HCT116 (cell line): Measurements from ENCODE around the gene CPT1B. TPM values are rescaled to one million over a fixed set of nuclear protein-coding genes. Genes with fewer than 3 reads are reported as not detected.

Source experiments
- ATAC-seq: fragments of 200-7000 bp; cut with Tn5 transposase; 2 replicates; pipeline ENCODE4 v1.9.1; 2020; ENCODE audit warnings: mild to moderate bottlenecking, moderate library complexity
- BruUV-seq: library from RNA; stranded (reverse); fragments of 400-500 nt; replicated peaks from 2 replicates; lab custom pipeline; 2021; lab: Mats Ljungman, UMichigan
- CTCF ChIA-PET: fragments of 300-600 bp; sonication (Branson Sonifier 250); formaldehyde crosslinking; loops from one replicate; lab custom pipeline; 2021; ENCODE audit warnings: antibody characterized with exemption; lab: Charles Lee
- POLR2A ChIA-PET: fragments of 300-600, 350-600 bp; sonication (Branson Sonifier 250); formaldehyde crosslinking; loops from one replicate; lab custom pipeline; 2021; ENCODE audit warnings: antibody characterized with exemption; lab: Charles Lee
- RAD21 ChIA-PET, 2 experiments: fragments of 300-600 bp; sonication (Branson Sonifier 250); formaldehyde crosslinking; loops; one replicate each; lab custom pipeline; 2023; ENCODE audit warnings: low total read pairs in 2 of 2; ENCODE audit not compliant: uncharacterized antibody in 2 of 2, unreplicated experiment in 2 of 2, low non-redundant PET in 1 of 2; lab: Charles Lee
- DNase-seq: peaks from one replicate; pipeline ENCODE4 v3.0.0-alpha.2; 2010; ENCODE audit warnings: low read depth, low spot score
- H2AFZ ChIP-seq: fragments of 200-600 bp; shearing (Covaris generic), sonication (generic); 2 replicates; pipeline ENCODE4 v1.6.1; 2017; ENCODE audit warnings: low read depth, mixed run types, mixed read lengths, antibody characterized with exemption, low read length; ENCODE audit not compliant: poor library complexity, severe bottlenecking
- H3K27ac ChIP-seq: 2 replicates; pipeline ENCODE4 v1.5.1; 2012; ENCODE audit warnings: low read depth, low read length
- H3K27me3 ChIP-seq: fragments of 200-600 bp; sonication (generic); 2 replicates; pipeline ENCODE4 v1.6.1; 2016; ENCODE audit warnings: mixed run types, low read length, mixed read lengths; ENCODE audit not compliant: insufficient read depth
- H3K36me3 ChIP-seq, 2 experiments: fragments of 200-500 bp in 1 of 2; fragments of 200-600 bp in 1 of 2; sonication (Bioruptor generic) in 1 of 2; sonication (generic) in 1 of 2; 2 replicates each; pipeline versions ENCODE4 v1.5.1 to v1.6.1; 2014 to 2016; ENCODE audit warnings: low read length in 2 of 2, inconsistent platforms in 1 of 2, mixed read lengths in 1 of 2, mixed run types in 1 of 2; ENCODE audit not compliant: insufficient read depth in 2 of 2, control insufficient read depth in 1 of 2
- H3K4me1 ChIP-seq, 2 experiments: fragments of 200-600 bp in 1 of 2; sonication (generic) in 1 of 2; 2 replicates each; pipeline versions ENCODE4 v1.5.1 to v1.6.1; 2012 to 2017; ENCODE audit warnings: low read length in 2 of 2, inconsistent platforms in 1 of 2, mild to moderate bottlenecking in 1 of 2, mixed read lengths in 1 of 2, mixed run types in 1 of 2, moderate library complexity in 1 of 2; ENCODE audit not compliant: insufficient read depth in 2 of 2, control insufficient read depth in 1 of 2
- H3K4me2 ChIP-seq: fragments of 200-600 bp; sonication (generic); 2 replicates; pipeline ENCODE4 v1.6.1; 2017; ENCODE audit warnings: mixed run types, low read length, mixed read lengths
- H3K4me3 ChIP-seq, 2 experiments: fragments of 200-600 bp in 1 of 2; sonication (generic) in 1 of 2; replicated peaks in 1 of 2; 2 replicates each; pipeline ENCODE4 v1.5.1; 2011 to 2016; ENCODE audit warnings: low read length in 2 of 2, control low read depth in 1 of 2, low read depth in 1 of 2, mild to moderate bottlenecking in 1 of 2, mixed read lengths in 1 of 2, mixed run types in 1 of 2
- H3K79me2 ChIP-seq: fragments of 200-600 bp; sonication (generic); 2 replicates; pipeline ENCODE4 v1.6.1; 2017; ENCODE audit warnings: mild to moderate bottlenecking, mixed run types, low read length, moderate library complexity, mixed read lengths; ENCODE audit not compliant: insufficient read depth
- H3K9ac ChIP-seq: fragments of 200-600 bp; sonication (generic); 2 replicates; pipeline ENCODE4 v1.6.1; 2016; ENCODE audit warnings: low read length, mixed read lengths
- H3K9me2 ChIP-seq: fragments of 200-600 bp; sonication (generic), shearing (Covaris generic); 2 replicates; pipeline ENCODE4 v1.6.1; 2017; ENCODE audit warnings: mixed run types, mild to moderate bottlenecking, moderate library complexity; ENCODE audit not compliant: insufficient read depth
- H3K9me3 ChIP-seq, 2 experiments: fragments of 200-500 bp in 1 of 2; fragments of 200-600 bp in 1 of 2; sonication (Bioruptor generic) in 1 of 2; sonication (generic) in 1 of 2; 2 replicates each; pipeline ENCODE4 v1.6.1; 2014 to 2017; ENCODE audit warnings: low read length in 2 of 2, mixed read lengths in 2 of 2, inconsistent platforms in 1 of 2, low read depth in 1 of 2, mild to moderate bottlenecking in 1 of 2, mixed run types in 1 of 2, moderate library complexity in 1 of 2; ENCODE audit not compliant: control insufficient read depth in 1 of 2, insufficient read depth in 1 of 2
- H4K20me1 ChIP-seq: fragments of 200-600 bp; sonication (generic), shearing (Covaris generic); 2 replicates; pipeline ENCODE4 v1.6.1; 2017; ENCODE audit warnings: mixed run types, mild to moderate bottlenecking, moderate library complexity; ENCODE audit not compliant: insufficient read depth
- CBX3 ChIP-seq: IDR thresholded peaks from 2 replicates; pipeline ENCODE4 v1.6.1; 2012; ENCODE audit warnings: low read depth
- CEBPB ChIP-seq: IDR thresholded peaks from 2 replicates; pipeline ENCODE4 v1.6.1; 2012; ENCODE audit warnings: low read depth
- EZH2 ChIP-seq: fragments of 200-600 bp; sonication (generic); IDR thresholded peaks from 2 replicates; pipeline ENCODE4 v1.6.1; 2017; ENCODE audit warnings: antibody characterized with exemption, mixed run types
- FOSL1 ChIP-seq: IDR thresholded peaks from 2 replicates; pipeline ENCODE4 v1.6.1; 2012; ENCODE audit warnings: low read depth
- JUND ChIP-seq: IDR thresholded peaks from 2 replicates; pipeline ENCODE4 v1.6.1; 2012
- POLR2A ChIP-seq: IDR thresholded peaks from 2 replicates; pipeline ENCODE4 v1.7.0; 2011; ENCODE audit warnings: borderline replicate concordance; ENCODE audit not compliant: insufficient read depth, insufficient read length; ENCODE audit errors: extremely low read depth
- RAD21 ChIP-seq: IDR thresholded peaks from 2 replicates; pipeline ENCODE4 v1.6.1; 2012; ENCODE audit warnings: low read depth, mild to moderate bottlenecking
- SIN3A ChIP-seq: IDR thresholded peaks from 2 replicates; pipeline ENCODE4 v1.6.1; 2012; ENCODE audit warnings: low read depth
- SRF ChIP-seq: IDR thresholded peaks from 2 replicates; pipeline ENCODE4 v1.6.1; 2012; ENCODE audit warnings: low read depth
- ZFX ChIP-seq: fragments of 450-650 bp; IDR thresholded peaks from 2 replicates; pipeline ENCODE4 v1.6.1; 2017
- ZNF274 ChIP-seq: fragments of 200-500 bp; sonication (Bioruptor generic); IDR thresholded peaks from 2 replicates; pipeline ENCODE4 v1.6.1; 2014; ENCODE audit warnings: mild to moderate bottlenecking, low read depth, low read length, inconsistent platforms
- intact Hi-C: fragments of 100-400 bp; cut with micrococcal nuclease; formaldehyde crosslinking; loops from 2 replicates; pipeline ENCODE4 v1.10.0; 2022
- total RNA-seq: library from RNA; stranded (reverse); gene quantifications from one replicate; pipeline ENCODE4 v1.2.1, GENCODE V29; 2021; ENCODE audit not compliant: unreplicated experiment
- TF ChIP-seq, protein P1 (sequence below): IDR thresholded peaks from 2 replicates; pipeline ENCODE4 v1.6.1; 2012
- TF ChIP-seq, protein P2 (sequence below): IDR thresholded peaks from 2 replicates; pipeline ENCODE4 v1.6.1; 2012; ENCODE audit warnings: low read depth
- TF ChIP-seq, protein P3 (sequence below): IDR thresholded peaks from 2 replicates; pipeline ENCODE4 v1.6.1; 2012
- TF ChIP-seq, protein P4 (sequence below), 3 experiments: fragments of 200-600 bp in 1 of 3; sonication (generic) in 1 of 3; IDR thresholded peaks in 2 of 3; conservative IDR thresholded peaks in 1 of 3; 2 replicates each; pipeline ENCODE4 v1.5.1; 2012 to 2017; ENCODE audit warnings: low read depth in 2 of 3, low read length in 2 of 3, antibody characterized with exemption in 1 of 3, borderline replicate concordance in 1 of 3, control low read depth in 1 of 3, mild to moderate bottlenecking in 1 of 3, mixed read lengths in 1 of 3, mixed run types in 1 of 3, moderate library complexity in 1 of 3; ENCODE audit not compliant: insufficient read depth in 1 of 3
- TF ChIP-seq, protein P5 (sequence below): IDR thresholded peaks from 2 replicates; pipeline ENCODE4 v1.6.1; 2011; ENCODE audit warnings: mild to moderate bottlenecking, low read length, moderate library complexity; ENCODE audit not compliant: insufficient replicate concordance; ENCODE audit errors: extremely low read depth

Gene CPT1B
- total RNA-seq, 1 experiment from 2014 or later = 35.1 TPM

DNA sequence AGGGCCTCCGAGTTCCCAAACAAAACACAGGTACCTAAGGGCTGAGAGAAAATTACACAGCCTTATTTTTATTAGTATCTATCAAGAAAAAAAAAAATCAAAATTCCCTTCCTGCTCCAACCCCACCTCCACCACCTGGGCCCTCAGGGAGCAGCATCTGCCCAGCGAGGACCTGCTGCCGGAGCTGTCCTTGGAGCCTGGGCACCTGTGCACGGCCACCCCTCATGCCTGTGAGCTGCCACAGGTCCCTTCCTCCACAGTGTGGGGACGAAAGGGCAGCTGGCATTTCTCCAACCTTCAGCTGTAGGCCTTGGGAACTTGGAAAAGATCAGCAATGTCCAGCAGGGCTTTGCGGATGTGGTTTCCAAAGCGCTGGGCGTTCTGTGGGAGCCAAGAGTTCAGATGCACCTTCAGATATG, 9.2 kb downstream of the CPT1B start:
- Histone ChIP-seq H3K36me3 (peaks cover 0 to 5% of the 10 kb centered on the region in 2 experiments; a peak in 1 of 4 replicates), H3K79me2 (no peaks in the 10 kb centered on the region), H3K4me2 (no peak overlapping the region), H4K20me1 (no peaks in the 10 kb centered on the region), H3K9ac (no peak overlapping the region), H3K4me1 (no peaks in the 10 kb centered on the region; a peak in 1 of 4 replicates), H3K27me3 (no peaks in the 10 kb centered on the region), H3K4me3 (no peak overlapping the region), H3K9me3 (no peaks in the 10 kb centered on the region), H3K9me2 (no peaks in the 10 kb centered on the region), H3K27ac (no peak overlapping the region), H2AFZ (no peak overlapping the region)
- ChIA-PET POLR2A (no interaction called here), CTCF (no interaction called here), RAD21 (no interaction called here)
- TF ChIP-seq, protein P1, sequence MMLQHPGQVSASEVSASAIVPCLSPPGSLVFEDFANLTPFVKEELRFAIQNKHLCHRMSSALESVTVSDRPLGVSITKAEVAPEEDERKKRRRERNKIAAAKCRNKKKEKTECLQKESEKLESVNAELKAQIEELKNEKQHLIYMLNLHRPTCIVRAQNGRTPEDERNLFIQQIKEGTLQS = no peak
- TF ChIP-seq CBX3 (no peak), FOSL1 (no peak), ZNF274 (no peak), ZFX (no peak), JUND (no peak), RAD21 (no peak), POLR2A (no peak), EZH2 (no peak), SRF (no peak), CEBPB (no peak), SIN3A (no peak)
- TF ChIP-seq, protein P2, sequence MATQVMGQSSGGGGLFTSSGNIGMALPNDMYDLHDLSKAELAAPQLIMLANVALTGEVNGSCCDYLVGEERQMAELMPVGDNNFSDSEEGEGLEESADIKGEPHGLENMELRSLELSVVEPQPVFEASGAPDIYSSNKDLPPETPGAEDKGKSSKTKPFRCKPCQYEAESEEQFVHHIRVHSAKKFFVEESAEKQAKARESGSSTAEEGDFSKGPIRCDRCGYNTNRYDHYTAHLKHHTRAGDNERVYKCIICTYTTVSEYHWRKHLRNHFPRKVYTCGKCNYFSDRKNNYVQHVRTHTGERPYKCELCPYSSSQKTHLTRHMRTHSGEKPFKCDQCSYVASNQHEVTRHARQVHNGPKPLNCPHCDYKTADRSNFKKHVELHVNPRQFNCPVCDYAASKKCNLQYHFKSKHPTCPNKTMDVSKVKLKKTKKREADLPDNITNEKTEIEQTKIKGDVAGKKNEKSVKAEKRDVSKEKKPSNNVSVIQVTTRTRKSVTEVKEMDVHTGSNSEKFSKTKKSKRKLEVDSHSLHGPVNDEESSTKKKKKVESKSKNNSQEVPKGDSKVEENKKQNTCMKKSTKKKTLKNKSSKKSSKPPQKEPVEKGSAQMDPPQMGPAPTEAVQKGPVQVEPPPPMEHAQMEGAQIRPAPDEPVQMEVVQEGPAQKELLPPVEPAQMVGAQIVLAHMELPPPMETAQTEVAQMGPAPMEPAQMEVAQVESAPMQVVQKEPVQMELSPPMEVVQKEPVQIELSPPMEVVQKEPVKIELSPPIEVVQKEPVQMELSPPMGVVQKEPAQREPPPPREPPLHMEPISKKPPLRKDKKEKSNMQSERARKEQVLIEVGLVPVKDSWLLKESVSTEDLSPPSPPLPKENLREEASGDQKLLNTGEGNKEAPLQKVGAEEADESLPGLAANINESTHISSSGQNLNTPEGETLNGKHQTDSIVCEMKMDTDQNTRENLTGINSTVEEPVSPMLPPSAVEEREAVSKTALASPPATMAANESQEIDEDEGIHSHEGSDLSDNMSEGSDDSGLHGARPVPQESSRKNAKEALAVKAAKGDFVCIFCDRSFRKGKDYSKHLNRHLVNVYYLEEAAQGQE = no peak
- TF ChIP-seq, protein P3, sequence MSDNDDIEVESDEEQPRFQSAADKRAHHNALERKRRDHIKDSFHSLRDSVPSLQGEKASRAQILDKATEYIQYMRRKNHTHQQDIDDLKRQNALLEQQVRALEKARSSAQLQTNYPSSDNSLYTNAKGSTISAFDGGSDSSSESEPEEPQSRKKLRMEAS = no peak
- TF ChIP-seq, protein P4, sequence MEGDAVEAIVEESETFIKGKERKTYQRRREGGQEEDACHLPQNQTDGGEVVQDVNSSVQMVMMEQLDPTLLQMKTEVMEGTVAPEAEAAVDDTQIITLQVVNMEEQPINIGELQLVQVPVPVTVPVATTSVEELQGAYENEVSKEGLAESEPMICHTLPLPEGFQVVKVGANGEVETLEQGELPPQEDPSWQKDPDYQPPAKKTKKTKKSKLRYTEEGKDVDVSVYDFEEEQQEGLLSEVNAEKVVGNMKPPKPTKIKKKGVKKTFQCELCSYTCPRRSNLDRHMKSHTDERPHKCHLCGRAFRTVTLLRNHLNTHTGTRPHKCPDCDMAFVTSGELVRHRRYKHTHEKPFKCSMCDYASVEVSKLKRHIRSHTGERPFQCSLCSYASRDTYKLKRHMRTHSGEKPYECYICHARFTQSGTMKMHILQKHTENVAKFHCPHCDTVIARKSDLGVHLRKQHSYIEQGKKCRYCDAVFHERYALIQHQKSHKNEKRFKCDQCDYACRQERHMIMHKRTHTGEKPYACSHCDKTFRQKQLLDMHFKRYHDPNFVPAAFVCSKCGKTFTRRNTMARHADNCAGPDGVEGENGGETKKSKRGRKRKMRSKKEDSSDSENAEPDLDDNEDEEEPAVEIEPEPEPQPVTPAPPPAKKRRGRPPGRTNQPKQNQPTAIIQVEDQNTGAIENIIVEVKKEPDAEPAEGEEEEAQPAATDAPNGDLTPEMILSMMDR (IDR thresholded peaks at IDR 0.05 in 2 of 3, conservative IDR thresholded peaks at IDR 0.05 in 1 of 3; ENCODE audit: borderline replicate concordance in 1 of 3, insufficient read depth in 1 of 3, low read depth in 2 of 3, low read length in 2 of 3) = no peak
- TF ChIP-seq, protein P5, sequence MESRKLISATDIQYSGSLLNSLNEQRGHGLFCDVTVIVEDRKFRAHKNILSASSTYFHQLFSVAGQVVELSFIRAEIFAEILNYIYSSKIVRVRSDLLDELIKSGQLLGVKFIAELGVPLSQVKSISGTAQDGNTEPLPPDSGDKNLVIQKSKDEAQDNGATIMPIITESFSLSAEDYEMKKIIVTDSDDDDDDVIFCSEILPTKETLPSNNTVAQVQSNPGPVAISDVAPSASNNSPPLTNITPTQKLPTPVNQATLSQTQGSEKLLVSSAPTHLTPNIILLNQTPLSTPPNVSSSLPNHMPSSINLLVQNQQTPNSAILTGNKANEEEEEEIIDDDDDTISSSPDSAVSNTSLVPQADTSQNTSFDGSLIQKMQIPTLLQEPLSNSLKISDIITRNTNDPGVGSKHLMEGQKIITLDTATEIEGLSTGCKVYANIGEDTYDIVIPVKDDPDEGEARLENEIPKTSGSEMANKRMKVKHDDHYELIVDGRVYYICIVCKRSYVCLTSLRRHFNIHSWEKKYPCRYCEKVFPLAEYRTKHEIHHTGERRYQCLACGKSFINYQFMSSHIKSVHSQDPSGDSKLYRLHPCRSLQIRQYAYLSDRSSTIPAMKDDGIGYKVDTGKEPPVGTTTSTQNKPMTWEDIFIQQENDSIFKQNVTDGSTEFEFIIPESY = no peak
- intact Hi-C loops = no loop called here
- ATAC-seq (no peak), DNase-seq (no peak)
- BruUV-seq = no TSS peak
